GM20000 (cell line): Measurements from ENCODE around the gene HPCAL1.

Experiments used
- DNase-seq: peaks from one replicate; pipeline ENCODE4 v3.0.0; 2012; ENCODE audit warnings: low spot score
- CTCF ChIP-seq: IDR thresholded peaks from 2 replicates; pipeline ENCODE4 v1.5.1; 2012; ENCODE audit warnings: mild to moderate bottlenecking, control low read depth; ENCODE audit errors: extremely low read depth, missing control alignments

The HPCAL1 gene

GRCh38 chr2:10302479-10303180, at the start of gene HPCAL1:
HPCAL1 (plus strand) TSS chr2:10302904; CDS start chr2:10419758, 116,854 bp downstream.
- peak; percentile 32 for TF ChIP-seq CTCF
- peak; percentile 98 for DNase-seq

GRCh38 chr2:10253596-10254372, 48.9 kb upstream of the HPCAL1 start:
- DNase-seq, result no peak
- no peak for TF ChIP-seq CTCF

GRCh38 chr2:10254373-10255188, 48.1 kb upstream of the HPCAL1 start:
- no peak for TF ChIP-seq CTCF
- no peak for DNase-seq

GRCh38 chr2:10255189-10256030, 47.3 kb upstream of the HPCAL1 start:
- no peak for DNase-seq
- TF ChIP-seq CTCF, result no peak

- TF ChIP-seq CTCF, result no peak
- DNase-seq, result no peak
Measured at GRCh38 chr2:10256031-10256514, 46.6 kb upstream of the HPCAL1 start.

- TF ChIP-seq CTCF, result no peak
- DNase-seq, result no peak
Measured at GRCh38 chr2:10256515-10257031, 46.1 kb upstream of the HPCAL1 start.
